Activated CD8-positive, alpha-beta T cell treated with anti-CD3 and anti-CD28 coated beads for 36 hours (primary cell): ENCODE measurements around the gene AKAP12. TPM values are rescaled to one million over a fixed set of nuclear protein-coding genes. Genes with fewer than 3 reads are reported as not detected.
A peak's percentile ranks its signal among the peaks of the same experiment; 100 is the strongest.

ENCODE experiments used
- ATAC-seq: fragments of 200-7000 bp; cut with Tn5 transposase; one replicate; pipeline ENCODE4 v1.10.0; 2021; ENCODE audit warnings: mild to moderate bottlenecking, moderate library complexity
- CTCF ChIA-PET: fragments of 350-600 bp; sonication (Branson Sonifier 250); formaldehyde crosslinking; loops from one replicate; lab custom pipeline; 2021; ENCODE audit warnings: antibody characterized with exemption; lab: Charles Lee
- POLR2A ChIA-PET: fragments of 350-600 bp; sonication (Branson Sonifier 250); formaldehyde crosslinking; loops from one replicate; lab custom pipeline; 2021; ENCODE audit warnings: antibody characterized with exemption; lab: Charles Lee
- DNase-seq: peaks from one replicate; pipeline ENCODE4 v3.0.0-alpha.2; 2020
- H3K27ac Mint-ChIP-seq: one replicate; pipeline ENCODE4 v1.8.0; 2021; ENCODE audit warnings: mild to moderate bottlenecking, mixed read lengths
- H3K27me3 Mint-ChIP-seq: one replicate; pipeline ENCODE4 v1.8.0; 2021; ENCODE audit warnings: mixed read lengths
- H3K36me3 Mint-ChIP-seq: one replicate; pipeline ENCODE4 v1.8.0; 2021; ENCODE audit warnings: low read depth, mixed read lengths
- H3K4me1 Mint-ChIP-seq: one replicate; pipeline ENCODE4 v1.8.0; 2021; ENCODE audit warnings: low read depth, mixed read lengths
- H3K4me3 Mint-ChIP-seq: one replicate; pipeline ENCODE4 v1.8.0; 2021; ENCODE audit warnings: mild to moderate bottlenecking, moderate library complexity, mixed read lengths
- H3K9me3 Mint-ChIP-seq: one replicate; pipeline ENCODE4 v1.8.0; 2021; ENCODE audit warnings: mixed read lengths
- intact Hi-C: fragments of 100-400 bp; cut with micrococcal nuclease; formaldehyde crosslinking; loops from one replicate; pipeline ENCODE4 v1.10.0; 2022
- total RNA-seq, 2 experiments: library from RNA; stranded (reverse); gene quantifications; one replicate each; pipeline ENCODE4 v1.2.3, GENCODE V29; 2021
- TF ChIP-seq, protein P1 (sequence below): fragments of 200-600 bp; IDR thresholded peaks from one replicate; pipeline ENCODE4 v1.8.0; 2022; ENCODE audit warnings: antibody characterized with exemption, mild to moderate bottlenecking

Gene AKAP12
- total RNA-seq, 2 experiments from 2014 or later: 3.2 to 4.0 TPM

DNA sequence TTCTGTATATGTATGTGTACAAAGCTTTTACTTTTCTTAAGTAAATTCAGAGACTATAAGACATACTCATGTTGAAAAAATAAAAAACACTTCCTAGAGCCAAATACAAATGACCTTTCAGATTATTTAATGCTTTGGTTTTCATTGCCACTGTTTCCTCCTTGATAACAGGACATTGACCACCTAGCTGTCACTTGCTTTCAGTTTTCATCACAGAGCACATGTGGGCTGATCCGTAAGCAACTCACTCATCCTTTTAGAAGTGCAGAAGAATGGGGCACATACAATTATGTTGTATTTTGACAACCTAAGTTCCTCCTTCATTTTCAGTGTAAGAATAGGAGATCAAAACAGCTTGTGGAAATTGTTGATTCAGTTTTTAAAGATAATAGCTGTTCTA lies 145.4 kb downstream of the AKAP12 start:
- intact Hi-C loops: no loop called here
- ATAC-seq: no peak
- H3K27me3 Mint-ChIP-seq: no peaks in the 10 kb centered on the region
- peaks cover 34% of the 10 kb centered on the region for H3K36me3 Mint-ChIP-seq
- H3K27ac Mint-ChIP-seq: peak overlapping the region; percentile 71
- TF ChIP-seq, protein P1, sequence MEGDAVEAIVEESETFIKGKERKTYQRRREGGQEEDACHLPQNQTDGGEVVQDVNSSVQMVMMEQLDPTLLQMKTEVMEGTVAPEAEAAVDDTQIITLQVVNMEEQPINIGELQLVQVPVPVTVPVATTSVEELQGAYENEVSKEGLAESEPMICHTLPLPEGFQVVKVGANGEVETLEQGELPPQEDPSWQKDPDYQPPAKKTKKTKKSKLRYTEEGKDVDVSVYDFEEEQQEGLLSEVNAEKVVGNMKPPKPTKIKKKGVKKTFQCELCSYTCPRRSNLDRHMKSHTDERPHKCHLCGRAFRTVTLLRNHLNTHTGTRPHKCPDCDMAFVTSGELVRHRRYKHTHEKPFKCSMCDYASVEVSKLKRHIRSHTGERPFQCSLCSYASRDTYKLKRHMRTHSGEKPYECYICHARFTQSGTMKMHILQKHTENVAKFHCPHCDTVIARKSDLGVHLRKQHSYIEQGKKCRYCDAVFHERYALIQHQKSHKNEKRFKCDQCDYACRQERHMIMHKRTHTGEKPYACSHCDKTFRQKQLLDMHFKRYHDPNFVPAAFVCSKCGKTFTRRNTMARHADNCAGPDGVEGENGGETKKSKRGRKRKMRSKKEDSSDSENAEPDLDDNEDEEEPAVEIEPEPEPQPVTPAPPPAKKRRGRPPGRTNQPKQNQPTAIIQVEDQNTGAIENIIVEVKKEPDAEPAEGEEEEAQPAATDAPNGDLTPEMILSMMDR: no peak
- CTCF ChIA-PET: interaction anchor here (0.6 to 1.6 kb wide), 3 partner anchors 11 to 21 kb away, joined by 3 to 7 read pairs (median 4); no protein-coding TSS in a partner anchor
- no peaks in the 10 kb centered on the region for H3K9me3 Mint-ChIP-seq
- H3K4me3 Mint-ChIP-seq: peak overlapping the region; percentile 4
- POLR2A ChIA-PET: interaction anchor here (7.6 kb wide), 1 partner anchor 10 kb away, joined by 81 read pairs; no protein-coding TSS in a partner anchor
- H3K4me1 Mint-ChIP-seq: peaks cover 52% of the 10 kb centered on the region
- DNase-seq: peak; percentile 21

DNA sequence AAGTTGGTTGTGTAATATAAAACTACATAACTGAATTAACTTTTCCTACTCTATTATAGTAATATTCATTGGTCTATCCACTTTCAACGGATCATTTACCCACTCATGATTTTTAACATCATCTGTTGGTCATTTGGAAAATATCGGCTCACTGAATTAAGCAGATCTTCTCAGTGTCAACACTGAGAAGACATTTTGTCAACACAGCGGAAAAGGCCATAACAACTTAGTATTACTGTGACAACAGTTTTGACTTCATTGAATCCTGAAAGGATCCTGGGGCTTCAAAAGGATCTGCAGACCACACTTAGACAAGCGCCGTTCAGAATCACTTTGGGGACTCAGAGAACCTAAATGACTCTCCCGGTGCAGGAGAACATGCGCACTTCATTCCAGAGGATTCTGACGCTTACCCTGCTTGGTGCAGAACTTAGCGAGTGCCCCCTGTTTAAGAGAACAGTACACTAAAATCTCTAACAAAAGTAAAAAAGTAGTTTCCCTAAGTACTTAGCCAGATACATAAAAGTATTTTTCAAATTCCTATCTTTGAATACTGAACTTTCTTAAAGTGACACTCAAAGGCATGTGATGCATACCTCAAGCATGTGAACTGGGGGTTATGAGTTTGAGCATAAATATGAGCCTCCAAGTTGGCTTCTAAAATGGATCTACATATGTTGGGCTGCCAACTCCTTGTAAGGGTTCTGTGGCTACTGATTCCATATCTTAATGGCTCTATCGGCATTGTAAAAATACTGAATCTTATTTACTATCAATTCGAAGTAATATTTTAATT lies 147.6 kb downstream of the AKAP12 start:
- Mint-ChIP-seq H3K4me3 (no peak overlapping the region), H3K9me3 (no peaks in the 10 kb centered on the region), H3K4me1 (peaks cover 41% of the 10 kb centered on the region), H3K27me3 (no peaks in the 10 kb centered on the region), H3K36me3 (peaks cover 32% of the 10 kb centered on the region), H3K27ac (peak overlapping the region; percentile 72)
- DNase-seq (no peak), ATAC-seq (no peak)
- ChIA-PET CTCF (interaction anchor here (1.2 kb wide), 1 partner anchor 18 kb away, joined by 6 read pairs; no protein-coding TSS in a partner anchor), POLR2A (interaction anchor here (1.2 to 7.6 kb wide), 2 partner anchors 12 to 19 kb away, joined by 3 to 81 read pairs; no protein-coding TSS in a partner anchor)
- intact Hi-C loops: no loop called here
- TF ChIP-seq, protein P1: no peak

DNA sequence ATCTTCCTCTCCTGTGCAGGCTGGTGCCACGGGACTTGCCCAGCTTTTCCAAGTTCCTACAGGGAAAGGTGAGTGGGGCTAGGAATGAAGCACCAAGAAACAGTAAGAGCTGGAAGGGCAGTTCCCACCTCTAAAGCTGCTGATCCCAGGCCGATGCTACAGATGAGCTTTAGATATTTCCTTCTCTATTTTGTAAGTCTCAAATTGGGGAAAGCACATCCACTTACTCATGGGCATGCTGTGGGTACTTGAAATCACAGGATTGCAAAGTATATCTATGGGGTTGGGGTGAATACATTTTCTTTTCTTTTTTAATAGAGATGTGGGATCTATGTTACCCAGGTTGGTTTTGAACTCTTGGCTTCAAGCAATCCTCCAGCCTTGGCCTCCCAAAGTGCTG lies 148.5 kb downstream of the AKAP12 start:
- CTCF ChIA-PET: interaction anchor here (1.2 to 1.7 kb wide), 2 partner anchors 17 to 64 kb away, joined by 6 read pairs; no protein-coding TSS in a partner anchor
- DNase-seq: no peak
- no peak for ATAC-seq
- Mint-ChIP-seq H3K36me3 (peaks cover 38% of the 10 kb centered on the region), H3K27ac (peak overlapping the region; percentile 81), H3K9me3 (no peaks in the 10 kb centered on the region), H3K4me1 (peaks cover 47% of the 10 kb centered on the region), H3K4me3 (peak overlapping the region; percentile 31), H3K27me3 (no peaks in the 10 kb centered on the region)
- TF ChIP-seq, protein P1: no peak
- POLR2A ChIA-PET: interaction anchor here (0.7 to 7.6 kb wide), 3 partner anchors 13 to 63 kb away, joined by 3 to 81 read pairs (median 3); no protein-coding TSS in a partner anchor
- intact Hi-C loops: loop anchor here (2.0 kb wide), 1 partner anchor 15 kb away; no protein-coding TSS in a partner anchor

DNA sequence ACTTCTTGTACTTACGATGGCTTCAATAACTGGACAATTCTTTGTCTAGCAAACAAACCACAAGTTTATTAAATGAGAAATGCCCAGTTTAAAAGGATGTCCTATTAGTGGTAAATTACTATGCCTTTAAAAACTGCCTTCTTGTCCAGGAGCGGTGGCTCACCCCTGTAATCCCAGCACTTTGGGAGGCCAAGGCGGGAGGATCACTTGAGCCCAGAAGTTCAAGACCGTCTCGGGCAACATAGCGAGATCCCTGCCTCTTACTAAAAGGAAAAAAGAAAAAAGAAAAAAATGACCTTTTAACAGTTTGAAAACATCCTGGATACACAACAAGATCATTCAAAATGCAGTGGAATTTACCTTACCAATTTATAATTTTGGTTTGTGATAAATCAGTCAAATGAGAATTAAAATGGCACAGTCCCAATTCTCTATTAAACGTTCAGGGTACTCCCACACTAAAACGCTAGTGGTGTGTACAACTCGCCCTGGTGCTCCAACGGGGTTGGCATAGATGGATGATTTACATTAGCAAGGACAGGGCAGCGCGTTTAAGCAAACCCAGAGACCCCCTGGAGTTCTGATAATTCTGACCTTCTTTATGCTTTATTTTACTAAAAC lies 149.3 kb downstream of the AKAP12 start:
- H3K27me3 Mint-ChIP-seq: no peaks in the 10 kb centered on the region
- TF ChIP-seq, protein P1: no peak
- ChIA-PET CTCF (interaction anchor here (1.0 to 1.8 kb wide), 4 partner anchors 16 to 65 kb away, joined by 3 to 6 read pairs (median 6); no protein-coding TSS in a partner anchor), POLR2A (interaction anchor here (0.7 to 7.6 kb wide), 7 partner anchors 9 to 1703 kb away, joined by 3 to 81 read pairs (median 3); no protein-coding TSS in a partner anchor)
- peak; percentile 44 for DNase-seq
- ATAC-seq: no peak
- intact Hi-C loops: loop anchor here (2.0 kb wide), 1 partner anchor 16 kb away; no protein-coding TSS in a partner anchor
- peak overlapping the region; percentile 94 for H3K4me3 Mint-ChIP-seq
- H3K36me3 Mint-ChIP-seq: peaks cover 41% of the 10 kb centered on the region
- H3K9me3 Mint-ChIP-seq: no peaks in the 10 kb centered on the region
- peaks cover 54% of the 10 kb centered on the region for H3K4me1 Mint-ChIP-seq
- H3K27ac Mint-ChIP-seq: peak overlapping the region; percentile 95
